GM18861 (cell line): ENCODE results near the gene USP32.
A peak's percentile ranks its signal among the peaks of the same experiment; 100 is the strongest.

ENCODE experiments used
- ATAC-seq: cut with Tn5 transposase; IDR thresholded peaks from one replicate; pipeline ENCODE4 v1.9.1; 2021; ENCODE audit not compliant: unreplicated experiment

The USP32 gene

DNA sequence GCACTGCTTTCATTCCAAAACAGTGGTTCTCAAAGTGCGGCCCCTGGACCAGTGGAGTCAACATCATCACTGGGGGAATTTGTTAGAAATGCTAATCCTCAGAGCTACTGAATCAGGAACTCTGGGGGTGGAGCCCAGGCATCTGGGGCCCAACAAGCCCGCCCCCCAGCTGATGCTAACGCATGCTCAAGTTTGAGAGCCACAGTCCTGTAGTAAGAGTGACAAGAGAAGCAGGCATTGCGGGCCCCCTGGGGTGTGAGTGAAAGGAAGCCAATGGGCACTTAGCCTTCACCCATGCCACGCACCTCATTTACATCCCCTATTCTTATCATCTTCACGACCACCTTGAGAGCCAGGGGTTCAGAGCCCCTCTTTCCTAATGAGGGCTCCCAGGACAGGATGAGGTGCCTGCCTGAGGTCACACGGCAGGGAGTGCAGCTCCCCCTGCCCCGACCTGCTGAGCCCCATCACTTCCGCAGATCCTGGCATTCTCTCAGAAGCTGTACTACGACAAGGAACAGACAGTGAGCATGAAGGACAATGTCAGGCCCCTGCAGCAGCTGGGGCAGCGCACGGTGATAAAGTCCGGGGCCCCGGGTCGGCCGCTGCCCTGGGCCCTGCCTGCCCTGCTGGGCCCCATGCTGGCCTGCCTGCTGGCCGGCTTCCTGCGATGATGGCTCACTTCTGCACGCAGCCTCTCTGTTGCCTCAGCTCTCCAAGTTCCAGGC is 233.0 kb downstream of the USP32 start:
- no peak for ATAC-seq

DNA sequence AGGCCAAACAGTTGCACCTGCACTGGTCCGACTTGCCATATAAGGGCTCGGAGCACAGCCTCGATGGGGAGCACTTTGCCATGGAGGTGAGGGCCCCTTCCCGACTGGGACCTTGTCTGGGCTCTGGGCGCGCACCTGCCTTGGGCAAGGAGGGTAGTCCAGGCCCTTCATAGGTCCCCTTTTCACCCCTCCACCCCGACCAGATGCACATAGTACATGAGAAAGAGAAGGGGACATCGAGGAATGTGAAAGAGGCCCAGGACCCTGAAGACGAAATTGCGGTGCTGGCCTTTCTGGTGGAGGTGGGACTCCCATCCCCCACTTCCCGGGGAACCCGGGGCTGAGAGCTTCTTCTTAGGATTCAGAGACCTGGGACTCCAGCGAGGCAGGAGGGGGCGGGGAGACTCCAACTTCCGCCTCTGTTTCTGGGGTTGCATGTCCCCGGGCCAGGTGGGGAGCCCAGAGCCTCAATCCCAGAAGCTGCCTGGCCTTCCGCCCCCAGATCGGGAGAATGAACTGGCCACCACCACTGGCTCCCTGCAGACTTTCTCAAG is 234.4 kb downstream of the USP32 start:
- ATAC-seq = no peak

DNA sequence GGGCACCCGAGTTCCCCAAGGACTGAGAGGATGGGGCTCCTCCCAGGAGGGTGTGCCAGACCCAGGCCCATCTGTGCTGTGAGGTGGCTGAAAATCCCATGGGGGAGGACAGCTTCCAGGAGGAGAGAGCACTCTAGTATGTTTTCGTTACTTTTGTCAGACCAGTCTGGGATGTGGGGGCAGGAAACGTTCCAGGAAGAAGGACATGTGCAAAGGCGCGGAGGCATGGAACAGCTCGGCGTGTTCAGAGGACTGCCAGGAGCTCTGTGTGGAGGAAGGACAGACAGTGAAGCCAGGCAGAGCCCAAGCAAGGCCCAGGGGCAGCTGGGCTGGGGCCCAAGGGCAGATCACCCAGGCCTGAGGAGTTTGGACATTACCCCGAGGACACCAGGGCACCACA is 235.2 kb downstream of the USP32 start:
- ATAC-seq = no peak

DNA sequence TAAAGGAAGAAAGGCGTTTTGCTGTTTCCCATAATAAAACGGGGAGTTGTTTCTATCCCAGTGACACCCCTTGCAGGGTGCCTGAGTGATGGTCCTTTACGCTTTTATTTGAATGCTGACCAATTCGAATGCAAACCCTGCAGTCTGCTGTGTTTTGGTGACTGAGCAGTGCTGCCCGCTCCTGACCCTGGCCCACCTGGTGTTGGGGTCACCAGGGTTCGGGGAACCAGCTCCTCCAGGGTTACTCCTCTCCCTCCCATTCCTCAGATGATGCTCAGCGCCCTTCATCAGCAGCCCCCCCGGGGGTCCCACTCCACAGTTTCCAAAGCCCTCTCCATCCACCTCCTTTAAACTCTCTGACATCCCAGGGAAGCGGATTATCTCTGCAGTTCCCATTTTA is 236.1 kb downstream of the USP32 start:
- no peak for ATAC-seq

DNA sequence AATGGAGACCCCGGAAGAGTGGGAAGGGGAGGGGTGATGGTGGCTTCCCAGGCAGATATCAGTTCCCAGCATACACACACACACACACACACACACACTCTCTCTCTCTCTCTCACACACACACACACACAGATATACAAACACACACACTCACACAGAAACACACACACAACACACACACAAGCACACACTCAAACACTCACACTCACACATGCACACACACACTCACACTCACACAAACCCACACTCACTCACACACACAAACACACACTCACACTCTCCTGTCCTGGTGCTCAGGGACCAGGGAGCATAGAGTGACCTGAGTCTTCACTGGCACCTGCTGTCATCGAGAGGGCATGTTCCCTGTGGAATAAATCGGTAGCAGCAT is 236.5 kb downstream of the USP32 start:
- ATAC-seq = no peak

DNA sequence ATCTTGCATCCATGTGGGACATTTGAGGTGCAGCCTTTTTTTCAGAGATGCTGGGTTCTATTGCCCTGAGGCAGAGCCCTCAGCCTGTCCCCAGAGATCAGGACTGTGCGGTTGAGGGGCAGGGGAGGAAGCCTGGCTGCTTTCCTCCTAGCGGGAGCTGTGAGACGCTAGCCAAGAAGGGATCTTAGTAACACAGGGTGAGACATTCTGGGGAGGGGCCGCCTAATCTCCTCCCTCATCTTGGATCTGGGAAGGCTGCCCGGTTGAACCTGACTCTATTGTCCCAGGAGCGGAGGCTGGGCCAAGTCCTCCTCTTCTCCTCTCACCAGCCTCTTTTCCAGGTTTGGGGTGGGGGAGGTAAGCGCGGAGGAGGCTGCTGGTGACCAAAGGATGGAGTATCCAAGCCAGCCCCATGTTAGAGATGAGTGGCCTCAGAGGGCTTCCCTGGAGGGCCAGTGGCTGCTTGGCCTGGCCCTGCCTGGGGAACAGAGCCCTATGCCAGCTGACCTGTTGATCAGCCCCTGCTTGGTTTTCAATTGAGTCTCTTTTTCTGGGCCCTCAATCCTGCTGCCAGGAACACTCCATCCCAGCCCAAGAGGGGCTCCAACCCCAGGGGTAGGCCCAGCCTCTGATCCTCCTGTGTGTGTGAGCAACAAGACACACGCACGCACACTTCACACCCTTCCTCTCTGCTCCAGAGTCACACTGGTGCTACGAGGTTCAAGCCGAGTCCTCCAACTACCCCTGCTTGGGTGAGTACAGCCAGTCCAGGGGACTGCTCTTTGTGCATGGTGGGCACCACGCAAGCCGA is 237.1 kb downstream of the USP32 start:
- ATAC-seq = no peak

DNA sequence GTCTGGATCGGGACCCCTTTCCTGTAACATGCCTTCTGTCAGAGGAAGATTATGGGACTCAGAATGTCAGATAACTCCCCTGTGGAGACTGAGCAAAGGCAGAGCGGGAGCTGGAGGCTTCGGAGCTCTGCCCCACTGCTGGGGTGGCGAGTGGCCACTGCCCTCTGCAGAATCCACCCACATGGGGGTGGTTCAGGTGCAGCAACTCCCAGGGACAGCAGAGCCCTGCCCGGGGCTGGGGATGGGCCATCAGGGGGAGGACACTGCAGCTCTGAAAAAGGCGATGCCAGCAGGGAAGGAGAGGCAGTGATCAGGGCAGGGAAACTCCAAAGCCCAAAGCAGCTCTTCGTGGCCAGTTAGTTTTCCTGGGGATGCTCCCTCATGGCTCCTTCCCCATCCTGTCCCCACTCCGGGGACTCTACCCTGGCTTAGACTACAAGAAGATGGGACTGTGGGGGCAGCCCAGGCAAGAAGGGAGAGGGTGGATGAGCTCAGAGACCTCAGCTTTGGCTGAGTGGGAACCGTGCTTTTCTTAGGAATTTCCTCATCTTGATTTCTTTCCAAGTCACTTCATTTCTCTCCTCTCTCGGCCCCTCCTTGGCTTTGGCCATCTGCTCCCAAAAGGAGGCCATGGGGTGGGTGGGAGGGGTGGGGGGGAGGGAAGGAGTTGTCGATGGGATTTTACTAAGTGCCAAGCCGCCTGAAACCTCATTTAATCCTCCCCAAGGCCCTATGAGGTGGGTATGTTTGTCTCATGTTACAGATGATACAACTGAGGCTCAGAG is 238.1 kb downstream of the USP32 start:
- no peak for ATAC-seq

DNA sequence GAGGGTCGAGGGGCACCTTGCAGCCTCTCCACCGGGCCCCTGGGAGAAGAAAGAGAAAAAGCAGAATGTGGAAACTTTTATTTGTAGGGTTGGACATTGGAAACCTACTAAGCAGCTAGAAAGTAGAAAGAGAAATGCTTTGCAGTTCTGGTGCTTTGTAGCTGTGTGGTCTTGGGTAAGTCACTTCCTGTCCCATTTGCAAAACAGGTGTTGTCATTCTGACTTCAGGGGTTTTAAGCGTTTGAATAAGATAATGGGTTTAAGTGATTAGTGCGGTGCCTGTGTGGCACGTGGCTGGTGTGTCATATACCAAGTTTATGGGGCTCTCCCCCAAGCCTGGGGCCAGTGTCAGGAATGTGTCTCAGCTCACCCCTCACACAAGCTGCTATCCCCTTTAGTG is 240.6 kb downstream of the USP32 start:
- ATAC-seq = peak; percentile 66

DNA sequence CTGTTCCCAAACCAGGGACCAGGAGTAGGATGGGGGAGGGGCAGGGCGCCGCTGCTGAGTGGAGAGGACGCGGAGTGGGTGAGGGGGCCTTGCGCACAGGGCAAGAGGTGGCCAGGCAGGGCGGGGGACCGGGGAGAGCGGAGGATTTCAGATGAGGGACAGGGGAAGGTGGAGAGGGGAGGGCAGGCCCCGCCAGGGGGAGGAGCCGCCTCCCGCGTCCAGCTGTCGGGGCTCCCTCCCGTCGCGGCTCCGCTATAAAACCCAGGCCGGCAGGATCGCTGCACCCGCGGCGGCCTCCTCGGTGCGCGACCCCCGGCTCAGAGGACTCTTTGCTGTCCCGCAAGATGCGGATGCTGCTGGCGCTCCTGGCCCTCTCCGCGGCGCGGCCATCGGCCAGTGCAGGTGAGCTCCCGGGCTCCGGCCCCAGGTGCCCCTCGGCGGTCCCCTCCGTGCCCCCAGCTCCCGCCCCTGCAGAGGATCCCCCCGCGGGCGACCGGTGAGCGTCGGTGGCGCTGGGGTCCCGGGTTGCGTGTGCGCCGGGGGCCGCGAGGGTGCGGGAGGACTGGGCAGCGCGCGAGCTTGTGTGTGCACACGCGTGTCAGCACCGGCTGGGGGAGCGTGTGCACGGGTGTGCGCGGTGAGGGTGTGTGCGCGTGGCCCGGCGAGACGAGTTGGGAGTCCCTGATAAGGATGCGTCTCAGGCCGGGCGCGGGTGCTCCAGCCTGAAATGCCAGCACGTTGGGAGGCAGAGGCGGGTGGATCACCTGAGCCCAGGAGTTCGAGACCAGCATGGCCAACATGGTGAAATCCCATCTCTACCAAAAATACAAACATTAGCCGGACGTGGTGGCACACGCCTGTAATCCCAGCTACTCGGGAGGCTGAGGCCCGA is 242.0 kb downstream of the USP32 start, which contains the start of gene CA4:
CA4 (plus strand) TSS at position 283 of the 892 bp plus-strand sequence; CDS start at position 345, 62 bp downstream.
- ATAC-seq = no peak

DNA sequence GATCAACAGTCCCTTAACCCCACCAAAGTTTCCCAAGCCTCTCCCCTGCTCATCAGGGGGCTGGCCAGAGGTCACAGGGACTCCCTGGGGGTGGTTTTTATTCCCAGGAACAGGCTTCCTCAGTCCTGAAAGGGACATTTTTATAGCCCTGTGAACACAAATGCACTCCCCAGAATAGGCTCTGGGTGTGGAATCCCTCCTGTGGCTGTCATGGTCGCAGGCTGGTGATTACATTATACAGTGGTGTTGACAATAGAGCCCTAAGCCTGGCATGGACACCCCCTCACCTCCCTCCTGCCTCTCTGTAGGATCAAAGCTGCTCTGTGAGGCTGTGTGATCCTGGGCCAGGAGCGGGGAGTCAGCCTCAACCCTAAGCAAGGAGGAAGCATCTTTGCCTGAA is 243.6 kb downstream of the USP32 start:
- ATAC-seq = no peak

DNA sequence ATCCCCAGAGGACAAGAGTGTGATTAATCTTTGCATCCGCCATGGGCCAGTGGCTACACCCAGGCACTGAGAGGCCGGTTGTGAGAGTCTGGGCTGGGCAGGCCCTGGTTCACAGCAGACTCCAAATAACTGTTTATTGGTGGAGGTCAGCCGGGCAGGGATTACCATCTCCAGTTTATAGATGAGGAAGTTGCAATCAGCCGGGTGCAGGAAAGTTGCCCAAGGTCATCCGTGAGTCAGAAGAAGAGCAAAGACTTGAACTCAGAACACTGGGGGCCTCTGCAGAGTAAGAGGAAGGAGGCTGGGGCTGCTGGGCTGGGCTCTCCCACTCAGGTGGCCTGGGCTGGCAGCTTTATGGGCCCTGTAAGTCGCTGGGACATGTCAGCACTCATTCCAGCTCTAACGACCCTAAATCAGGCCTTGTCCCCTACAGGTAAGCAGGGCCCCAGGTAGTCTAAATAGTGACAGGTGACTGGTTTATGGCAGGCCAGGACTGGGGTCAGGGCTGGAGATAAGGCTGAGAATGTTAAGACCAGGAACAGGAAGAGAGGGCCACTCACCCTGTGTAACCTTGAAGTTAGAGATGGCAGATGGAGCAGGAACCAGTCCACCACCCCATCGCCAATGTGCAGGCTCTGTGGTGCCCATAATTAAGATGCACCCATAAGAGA is 244.2 kb downstream of the USP32 start:
- no peak for ATAC-seq

DNA sequence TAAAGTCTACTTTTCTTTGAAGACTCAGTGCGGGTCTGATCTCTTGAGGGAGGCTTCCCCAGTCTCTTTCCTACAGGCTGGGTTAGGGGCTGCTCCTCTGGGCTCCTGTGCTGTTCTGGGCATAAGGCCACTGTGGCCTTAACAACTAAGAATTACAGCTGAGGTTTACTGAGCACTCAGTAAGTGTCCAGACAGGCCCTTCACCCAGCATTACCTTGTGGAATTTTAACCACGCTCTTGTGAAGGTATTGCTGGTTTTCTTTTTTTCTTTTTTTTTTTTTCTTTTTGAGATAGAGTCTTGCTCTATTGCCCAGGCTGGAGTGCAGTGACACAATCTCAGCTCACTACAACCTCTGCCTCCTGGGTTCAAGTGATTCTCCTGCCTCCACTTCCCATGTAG is 245.7 kb downstream of the USP32 start:
- ATAC-seq = no peak

DNA sequence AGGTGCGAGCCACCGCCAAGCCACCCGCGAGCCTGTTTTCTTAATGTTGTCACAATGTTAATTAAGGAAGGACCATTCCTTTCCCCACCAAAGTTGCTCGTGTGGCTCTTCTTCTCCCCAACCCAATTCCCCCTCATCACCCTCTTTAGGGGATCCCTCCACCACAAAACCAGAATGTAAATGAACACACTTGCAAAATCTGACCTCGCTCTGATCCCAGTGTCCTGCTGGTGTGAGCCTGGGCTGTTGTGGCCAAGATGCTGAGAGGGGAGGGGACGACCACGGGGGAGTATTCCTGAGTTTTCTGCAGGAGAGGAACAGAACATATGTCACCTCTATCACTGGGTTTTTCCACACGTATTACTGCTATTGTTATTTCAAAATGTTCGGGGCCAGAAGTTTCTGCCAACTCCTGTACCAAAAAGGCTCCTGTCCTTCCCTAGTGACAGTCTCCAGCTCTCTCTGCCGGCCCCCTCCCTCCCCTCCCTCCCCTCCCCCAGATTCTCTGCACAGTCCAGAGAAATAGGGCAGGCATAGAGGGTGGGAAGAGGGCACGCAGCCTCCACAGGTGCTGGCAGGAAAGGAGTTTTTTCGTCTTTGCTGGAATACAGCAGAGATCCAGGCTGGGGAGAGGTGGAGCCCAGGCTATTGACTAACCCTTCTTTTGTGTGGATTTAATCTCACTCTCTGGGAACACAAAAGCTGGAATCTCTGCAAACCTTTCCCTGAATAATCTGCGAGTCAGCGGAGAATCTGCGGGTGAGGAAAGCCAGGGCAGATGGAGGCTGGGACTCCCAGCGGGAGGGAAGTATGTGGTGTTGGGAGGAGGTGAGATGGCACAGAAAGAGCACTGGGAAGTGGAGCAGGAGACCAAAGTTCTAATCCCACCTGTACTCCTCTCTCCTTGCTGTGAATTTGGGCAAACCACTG is 246.7 kb downstream of the USP32 start:
- ATAC-seq = no peak

DNA sequence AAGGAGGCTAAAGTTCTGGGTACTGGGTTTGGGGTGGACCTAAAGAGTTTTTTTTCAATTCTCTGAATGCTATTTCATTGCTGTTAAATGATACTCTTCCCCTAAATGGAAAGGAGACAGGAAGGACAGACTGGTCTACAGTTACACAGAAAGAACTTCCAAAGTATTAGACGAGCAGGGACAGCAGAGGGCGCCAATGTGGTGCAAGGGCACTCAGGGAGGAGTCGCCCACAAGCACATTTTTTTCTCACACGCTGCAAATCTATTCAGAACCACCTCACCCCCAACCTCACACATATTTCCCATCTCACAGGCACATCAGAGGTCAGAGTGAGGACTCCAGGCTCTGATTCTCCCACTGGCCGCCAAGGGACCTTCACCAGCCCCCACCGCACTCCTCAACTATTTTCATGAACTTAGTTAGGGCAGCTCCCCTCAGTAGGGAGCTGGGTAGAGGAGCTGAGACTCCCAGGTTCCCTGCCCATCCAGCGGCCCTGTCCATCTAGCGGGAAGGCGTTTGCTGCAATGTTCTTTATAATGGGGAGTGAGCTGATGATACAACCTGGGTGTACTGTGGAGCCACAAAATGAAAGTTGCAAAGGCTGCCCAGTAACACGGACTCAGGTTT is 248.9 kb downstream of the USP32 start:
- ATAC-seq = peak; percentile 66

DNA sequence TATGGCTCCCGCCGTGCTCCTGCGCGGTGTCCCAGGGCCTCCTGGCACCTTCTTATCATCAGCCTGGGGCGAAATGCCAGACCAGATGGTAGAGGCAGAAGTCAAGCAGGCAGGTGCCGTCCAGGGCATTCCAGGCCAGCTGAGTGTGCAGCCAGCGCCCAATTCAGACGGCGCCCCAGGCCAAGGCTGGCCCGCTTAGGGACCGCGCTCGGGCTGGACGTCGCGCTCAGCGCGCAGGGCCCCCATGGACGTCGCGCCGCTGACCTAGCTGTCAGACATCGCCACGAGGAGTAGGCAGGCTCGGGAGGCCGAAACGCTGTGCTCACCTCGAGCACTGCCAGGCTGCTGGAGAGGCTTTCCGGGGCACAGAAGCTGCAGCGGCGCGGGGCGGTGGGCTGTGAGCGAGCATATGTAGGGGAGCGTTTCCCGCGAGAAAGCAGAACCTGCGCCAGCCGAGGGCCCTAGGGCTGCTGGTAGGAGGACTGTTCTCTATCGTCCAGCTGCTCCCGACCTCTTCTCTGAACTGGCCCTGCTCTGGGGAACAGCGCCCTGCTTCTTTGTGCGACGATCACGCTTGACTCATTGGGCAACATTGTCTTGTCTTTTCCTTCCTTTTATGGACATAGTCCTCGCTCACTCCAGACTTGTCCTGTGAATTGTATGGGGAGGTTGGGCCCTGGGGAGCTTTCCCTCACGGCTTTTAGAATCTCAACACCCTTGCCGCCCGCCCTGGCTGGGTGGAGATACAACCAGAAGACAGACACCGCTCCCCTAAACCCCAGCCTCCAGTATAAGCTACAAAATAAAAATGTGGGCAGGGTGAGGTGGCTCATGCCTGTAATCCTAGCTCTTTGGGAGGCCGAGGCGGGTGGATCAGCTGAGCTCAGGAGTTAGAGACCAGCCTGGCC is 250.6 kb downstream of the USP32 start:
- no peak for ATAC-seq

DNA sequence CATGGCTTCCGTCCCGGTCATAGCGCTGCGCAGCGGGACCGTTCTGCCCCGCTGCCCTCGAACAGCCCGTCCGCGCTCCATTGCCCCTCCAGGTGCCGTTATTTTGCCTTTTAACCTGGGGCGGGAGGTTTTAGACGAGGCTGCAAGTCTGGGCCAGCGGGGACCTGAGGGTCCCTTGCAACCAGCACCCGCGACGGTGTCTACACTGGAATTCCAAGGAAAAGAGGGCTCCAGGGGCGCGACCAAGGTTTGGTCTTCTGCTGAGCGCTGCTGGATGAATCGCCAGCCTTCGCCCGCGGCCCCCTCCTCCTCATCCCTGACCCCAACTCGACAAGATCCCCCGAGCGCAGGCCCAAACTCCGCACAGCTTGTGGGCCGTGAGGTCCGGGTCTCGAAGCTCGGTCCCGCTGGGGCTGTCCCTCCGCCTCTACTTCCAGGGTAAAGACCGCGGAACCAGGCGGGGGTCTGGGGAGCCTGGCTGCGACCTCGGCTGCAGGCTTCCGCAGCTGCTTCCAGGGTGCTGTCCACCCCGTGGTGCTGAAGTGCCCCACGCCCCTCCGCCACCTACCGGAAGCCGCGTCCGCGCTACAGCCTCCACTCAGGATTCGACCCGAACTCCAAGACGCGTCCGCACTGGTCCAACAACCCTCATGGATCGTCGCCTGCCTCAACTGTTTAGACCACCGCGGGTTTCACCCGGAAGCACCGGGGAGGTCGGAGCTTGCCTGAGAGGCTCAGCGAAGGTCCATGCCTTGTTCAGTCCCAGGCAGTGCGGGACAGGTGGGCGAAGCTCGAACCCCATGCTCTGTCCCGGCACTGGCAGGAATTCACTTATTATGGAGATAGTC is 252.3 kb downstream of the USP32 start:
- no peak for ATAC-seq
